Endothelial cell (in vitro differentiated cells): ENCODE results near the gene GTF2F2. TPM values are rescaled to one million over a fixed set of nuclear protein-coding genes. Genes with fewer than 3 reads are reported as not detected.

Experiments
- DNase-seq: peaks from one replicate; pipeline ENCODE4 v3.0.0; 2021; ENCODE audit warnings: low spot score
- H3K27ac Mint-ChIP-seq: one replicate; pipeline ENCODE4 v1.8.0; 2021; ENCODE audit warnings: mixed read lengths, inconsistent platforms; ENCODE audit not compliant: unreplicated experiment
- H3K27me3 Mint-ChIP-seq: one replicate; pipeline ENCODE4 v1.8.0; 2021; ENCODE audit warnings: mild to moderate bottlenecking, moderate library complexity, mixed read lengths, inconsistent platforms; ENCODE audit not compliant: unreplicated experiment
- H3K36me3 Mint-ChIP-seq: one replicate; pipeline ENCODE4 v1.8.0; 2021; ENCODE audit warnings: mild to moderate bottlenecking, low read depth, mixed read lengths, inconsistent platforms; ENCODE audit not compliant: unreplicated experiment
- H3K4me1 Mint-ChIP-seq: one replicate; pipeline ENCODE4 v1.8.0; 2021; ENCODE audit warnings: mild to moderate bottlenecking, mixed read lengths, inconsistent platforms; ENCODE audit not compliant: unreplicated experiment
- H3K4me3 Mint-ChIP-seq: one replicate; pipeline ENCODE4 v1.8.0; 2021; ENCODE audit warnings: mild to moderate bottlenecking, mixed read lengths, inconsistent platforms; ENCODE audit not compliant: unreplicated experiment
- H3K9me3 Mint-ChIP-seq: one replicate; pipeline ENCODE4 v1.8.0; 2021; ENCODE audit warnings: mixed read lengths, inconsistent platforms; ENCODE audit not compliant: unreplicated experiment
- total RNA-seq: library from RNA; stranded (reverse); fragmentation: NEBNext Ultra II Directional; extraction: Animal tissue kit (Norgen Biotek cat#: 25700); gene quantifications from one replicate; pipeline ENCODE4 v1.2.1, GENCODE V29; 2021; ENCODE audit not compliant: unreplicated experiment
- TF ChIP-seq, protein P1 (sequence below): fragments of 200-600 bp; sonication (generic); IDR thresholded peaks from one replicate; pipeline ENCODE4 v1.5.0; 2021; ENCODE audit warnings: antibody characterized with exemption; ENCODE audit not compliant: unreplicated experiment

The GTF2F2 gene
- total RNA-seq, 1 donor from 2014 or later: 13.6 TPM

DNA sequence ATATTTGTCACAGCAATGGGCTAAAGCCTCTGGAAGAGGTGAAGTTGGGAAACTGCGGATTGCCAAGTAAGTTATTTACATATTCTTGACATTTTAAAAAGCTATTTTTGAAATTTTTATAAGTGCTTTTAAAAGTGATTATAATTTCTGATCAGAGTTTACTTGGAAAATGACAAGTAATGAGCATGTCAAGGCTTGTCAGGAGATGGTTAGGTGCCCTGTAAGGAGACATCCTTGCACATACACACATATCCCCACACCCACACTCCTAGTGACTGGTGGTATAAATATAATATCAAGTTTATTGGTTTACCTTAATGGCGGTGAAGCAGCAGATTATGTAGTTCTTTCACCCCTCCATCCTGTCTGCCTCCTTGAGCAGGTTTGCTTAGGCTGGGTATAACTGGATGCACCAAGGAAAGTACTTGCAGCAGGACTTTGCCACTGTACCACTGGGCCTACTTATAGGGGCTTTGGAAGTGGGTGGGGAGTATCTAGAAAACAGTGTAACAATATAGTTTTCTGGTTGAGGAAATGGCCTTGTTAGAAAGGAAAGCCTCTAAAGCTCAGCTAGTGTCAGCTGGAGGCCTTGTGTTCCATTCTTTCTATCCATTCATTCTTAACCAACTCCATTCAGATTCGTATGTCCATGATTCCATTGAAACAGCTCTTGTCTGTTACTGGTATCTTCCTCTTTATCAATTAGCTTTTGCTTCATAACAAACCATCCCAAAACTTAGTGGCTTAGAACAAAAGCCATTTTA, 16.6 kb downstream of the GTF2F2 start:
- TF ChIP-seq, protein P1, sequence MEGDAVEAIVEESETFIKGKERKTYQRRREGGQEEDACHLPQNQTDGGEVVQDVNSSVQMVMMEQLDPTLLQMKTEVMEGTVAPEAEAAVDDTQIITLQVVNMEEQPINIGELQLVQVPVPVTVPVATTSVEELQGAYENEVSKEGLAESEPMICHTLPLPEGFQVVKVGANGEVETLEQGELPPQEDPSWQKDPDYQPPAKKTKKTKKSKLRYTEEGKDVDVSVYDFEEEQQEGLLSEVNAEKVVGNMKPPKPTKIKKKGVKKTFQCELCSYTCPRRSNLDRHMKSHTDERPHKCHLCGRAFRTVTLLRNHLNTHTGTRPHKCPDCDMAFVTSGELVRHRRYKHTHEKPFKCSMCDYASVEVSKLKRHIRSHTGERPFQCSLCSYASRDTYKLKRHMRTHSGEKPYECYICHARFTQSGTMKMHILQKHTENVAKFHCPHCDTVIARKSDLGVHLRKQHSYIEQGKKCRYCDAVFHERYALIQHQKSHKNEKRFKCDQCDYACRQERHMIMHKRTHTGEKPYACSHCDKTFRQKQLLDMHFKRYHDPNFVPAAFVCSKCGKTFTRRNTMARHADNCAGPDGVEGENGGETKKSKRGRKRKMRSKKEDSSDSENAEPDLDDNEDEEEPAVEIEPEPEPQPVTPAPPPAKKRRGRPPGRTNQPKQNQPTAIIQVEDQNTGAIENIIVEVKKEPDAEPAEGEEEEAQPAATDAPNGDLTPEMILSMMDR: no peak
- Mint-ChIP-seq H3K4me1 (no peaks in the 10 kb centered on the region), H3K36me3 (peaks cover 10% of the 10 kb centered on the region), H3K27me3 (no peaks in the 10 kb centered on the region), H3K4me3 (no peak overlapping the region), H3K27ac (no peak overlapping the region), H3K9me3 (no peaks in the 10 kb centered on the region)
- no peak for DNase-seq

DNA sequence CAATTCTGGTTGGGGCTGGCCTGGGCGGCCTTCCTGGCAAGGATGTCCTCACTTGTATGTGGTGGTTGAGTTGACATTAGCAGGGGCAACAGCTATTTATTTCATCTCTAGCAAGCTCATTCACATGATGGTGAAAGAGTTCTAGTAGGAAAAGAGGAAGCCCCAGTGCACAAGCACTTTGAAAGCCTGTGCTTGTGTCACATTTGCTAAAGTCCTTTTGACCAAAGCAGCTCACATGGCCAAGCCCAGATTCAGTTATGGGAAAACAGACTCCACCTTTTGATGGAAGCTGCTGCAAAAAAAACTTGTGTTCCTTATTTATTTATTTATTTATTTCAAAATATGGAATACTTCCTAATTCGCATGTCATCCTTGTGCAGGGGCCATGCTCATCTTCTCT, 17.2 kb downstream of the GTF2F2 start:
- TF ChIP-seq, protein P1: no peak
- no peak for DNase-seq
- Mint-ChIP-seq H3K4me1 (no peaks in the 10 kb centered on the region), H3K9me3 (no peaks in the 10 kb centered on the region), H3K27me3 (no peaks in the 10 kb centered on the region), H3K36me3 (peaks cover 10% of the 10 kb centered on the region), H3K27ac (no peak overlapping the region), H3K4me3 (no peak overlapping the region)

DNA sequence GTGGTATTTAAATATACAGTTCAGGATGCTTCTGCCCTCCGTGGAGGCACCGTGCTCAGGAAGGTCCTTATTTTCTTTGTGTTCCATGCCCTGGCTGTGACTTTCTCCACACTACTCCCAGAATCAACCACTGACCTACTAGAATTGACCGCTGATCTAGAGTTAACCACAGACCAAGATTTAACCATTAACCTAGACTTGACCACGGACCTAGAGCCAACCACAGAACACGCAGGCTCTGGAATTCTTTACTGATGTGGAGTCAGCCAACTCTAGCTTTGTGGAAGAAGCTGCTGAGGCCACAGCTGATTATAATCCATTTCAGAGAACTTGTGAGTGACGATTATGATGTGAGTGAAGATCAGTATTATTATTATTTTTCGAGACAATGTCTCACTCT, 18.0 kb downstream of the GTF2F2 start:
- Mint-ChIP-seq H3K4me3 (no peak overlapping the region), H3K27me3 (no peaks in the 10 kb centered on the region), H3K4me1 (no peaks in the 10 kb centered on the region), H3K36me3 (peaks cover 7% of the 10 kb centered on the region), H3K27ac (no peak overlapping the region), H3K9me3 (no peaks in the 10 kb centered on the region)
- TF ChIP-seq, protein P1: no peak
- DNase-seq: no peak

DNA sequence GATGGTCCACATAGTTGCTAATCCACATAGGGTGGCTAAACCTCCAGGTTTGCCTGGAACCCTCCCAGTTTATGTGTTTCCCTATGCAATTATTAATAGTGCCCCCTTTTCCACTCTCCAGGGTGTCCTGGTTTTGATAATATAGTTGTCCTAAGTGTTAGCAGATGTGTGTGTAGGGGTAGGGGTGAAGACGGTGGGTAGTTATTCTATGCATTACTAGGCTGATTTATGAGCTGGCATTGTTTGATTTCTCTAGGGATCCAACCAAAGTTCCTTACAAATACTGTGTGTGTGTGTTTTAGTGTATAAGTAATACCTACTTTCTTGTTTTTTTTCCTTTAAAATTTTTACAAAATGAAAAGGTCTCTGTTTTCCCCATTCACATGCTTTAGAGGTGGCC, 21.1 kb downstream of the GTF2F2 start:
- Mint-ChIP-seq H3K4me1 (no peaks in the 10 kb centered on the region), H3K36me3 (peaks cover 7% of the 10 kb centered on the region), H3K27ac (no peak overlapping the region), H3K27me3 (no peaks in the 10 kb centered on the region), H3K4me3 (no peak overlapping the region), H3K9me3 (no peaks in the 10 kb centered on the region)
- TF ChIP-seq, protein P1: no peak
- DNase-seq: no peak
